Gastrocnemius medialis (tissue), 4 donors: ENCODE results near the gene PDE4D. TPM values are rescaled to one million over a fixed set of nuclear protein-coding genes. Genes with fewer than 3 reads are reported as not detected.
"Not testable (repeated sequence)": the region's sequence is repeated elsewhere in the genome, so short reads cannot be mapped to it uniquely, and the experiment has no call there.

Source experiments
- ATAC-seq, 2 donors: fragments of 150-250 bp; one replicate each; pipeline ENCODE4 v1.9.1; 2016
- DNase-seq, 2 donors: peaks; one replicate each; pipeline ENCODE4 v3.0.0-alpha.2; 2019
- H3K27ac ChIP-seq, 4 donors: fragments of 200-600 bp; sonication (generic); 1 replicate in 1 of 4; 2 replicates in 3 of 4; pipeline ENCODE4 v1.5.1; 2016 to 2018; ENCODE audit warnings: mild to moderate bottlenecking in 2 of 4, moderate library complexity in 1 of 4
- H3K27me3 ChIP-seq, 3 donors: fragments of 200-600 bp; sonication (generic) in 2 of 3; 1 replicate in 1 of 3; 2 replicates in 2 of 3; pipeline versions ENCODE4 v1.5.1 to v1.6.0; 2016 to 2019; ENCODE audit warnings: mild to moderate bottlenecking in 1 of 3, moderate library complexity in 1 of 3
- H3K36me3 ChIP-seq, 2 donors: fragments of 200-600 bp; sonication (generic) in 1 of 2; one replicate each; pipeline ENCODE4 v1.5.1; 2017 to 2018
- H3K4me1 ChIP-seq, 2 donors: fragments of 200-600 bp; sonication (generic) in 1 of 2; one replicate each; pipeline ENCODE4 v1.5.1; 2016 to 2017; ENCODE audit warnings: mild to moderate bottlenecking in 2 of 2
- H3K4me3 ChIP-seq, 4 donors: fragments of 200-600 bp; sonication (generic) in 3 of 4; 1 replicate in 1 of 4; 2 replicates in 3 of 4; pipeline ENCODE4 v1.5.1; 2016 to 2019; ENCODE audit warnings: mild to moderate bottlenecking in 2 of 4
- H3K9me3 ChIP-seq, 3 donors: fragments of 200-600 bp; sonication (generic) in 2 of 3; 1 replicate in 1 of 3; 2 replicates in 2 of 3; pipeline ENCODE4 v1.5.1; 2016 to 2019
- POLR2A ChIP-seq, 2 donors: fragments of 450-650 bp; IDR thresholded peaks; one replicate each; pipeline ENCODE4 v1.6.1; 2017; ENCODE audit warnings: antibody characterized with exemption in 2 of 2, mild to moderate bottlenecking in 2 of 2, moderate library complexity in 2 of 2
- in situ Hi-C, 4 donors: fragments of 200-750 bp; cut with MboI; loops; one replicate each; pipeline versions ENCODE4 v1.15.0 to v1.8.0; 2017; ENCODE audit warnings: low sequenced_read_pairs in 4 of 4
- intact Hi-C: fragments of 100-400 bp; cut with DNase I; formaldehyde crosslinking; loops from one replicate; pipeline ENCODE4 v1.15.1; 2023; ENCODE audit warnings: low total_unique reads
- total RNA-seq, 4 donors: library from RNA; depleted of rRNA; stranded (reverse); fragments of >200 nt; gene quantifications; one replicate each; pipeline versions ENCODE4 v1.1.0 to v1.2.3, GENCODE V29; 2016
- TF ChIP-seq, protein P1 (sequence below), 5 experiments: fragments of 450-650 bp in 3 of 5; fragments of 200-600 bp in 2 of 5; sonication (generic) in 2 of 5; IDR thresholded peaks in 4 of 5; conservative IDR thresholded peaks in 1 of 5; 1 replicate in 4 of 5; 2 replicates in 1 of 5; pipeline ENCODE4 v1.5.1; 2016 to 2019; ENCODE audit warnings: antibody characterized with exemption in 5 of 5, mild to moderate bottlenecking in 3 of 5, moderate library complexity in 3 of 5

PDE4D gene
- total RNA-seq, 4 donors from 2014 or later = 133 to 223 (median 185) TPM

GRCh38 chr5:59407967-59408366 lies 485.6 kb downstream of the PDE4D start:
- in situ Hi-C loops (no loop called here), intact Hi-C loops (no loop called here)
- Histone ChIP-seq H3K27ac (no peak overlapping the region), H3K4me3 (no peak overlapping the region), H3K4me1 (no peaks in the 10 kb centered on the region), H3K36me3 (no peaks in the 10 kb centered on the region), H3K27me3 (no peaks in the 10 kb centered on the region), H3K9me3 (no peaks in the 10 kb centered on the region)
- TF ChIP-seq POLR2A (IDR thresholded peaks at IDR 0.05) = no peak
- TF ChIP-seq, protein P1, sequence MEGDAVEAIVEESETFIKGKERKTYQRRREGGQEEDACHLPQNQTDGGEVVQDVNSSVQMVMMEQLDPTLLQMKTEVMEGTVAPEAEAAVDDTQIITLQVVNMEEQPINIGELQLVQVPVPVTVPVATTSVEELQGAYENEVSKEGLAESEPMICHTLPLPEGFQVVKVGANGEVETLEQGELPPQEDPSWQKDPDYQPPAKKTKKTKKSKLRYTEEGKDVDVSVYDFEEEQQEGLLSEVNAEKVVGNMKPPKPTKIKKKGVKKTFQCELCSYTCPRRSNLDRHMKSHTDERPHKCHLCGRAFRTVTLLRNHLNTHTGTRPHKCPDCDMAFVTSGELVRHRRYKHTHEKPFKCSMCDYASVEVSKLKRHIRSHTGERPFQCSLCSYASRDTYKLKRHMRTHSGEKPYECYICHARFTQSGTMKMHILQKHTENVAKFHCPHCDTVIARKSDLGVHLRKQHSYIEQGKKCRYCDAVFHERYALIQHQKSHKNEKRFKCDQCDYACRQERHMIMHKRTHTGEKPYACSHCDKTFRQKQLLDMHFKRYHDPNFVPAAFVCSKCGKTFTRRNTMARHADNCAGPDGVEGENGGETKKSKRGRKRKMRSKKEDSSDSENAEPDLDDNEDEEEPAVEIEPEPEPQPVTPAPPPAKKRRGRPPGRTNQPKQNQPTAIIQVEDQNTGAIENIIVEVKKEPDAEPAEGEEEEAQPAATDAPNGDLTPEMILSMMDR (IDR thresholded peaks at IDR 0.05 in 4 of 5, conservative IDR thresholded peaks at IDR 0.05 in 1 of 5) = no peak
- DNase-seq (no peak), ATAC-seq (no peak)

GRCh38 chr5:59401637-59402036 lies 491.9 kb downstream of the PDE4D start:
- Histone ChIP-seq H3K27me3 (no peaks in the 10 kb centered on the region), H3K36me3 (no peaks in the 10 kb centered on the region), H3K4me1 (no peaks in the 10 kb centered on the region), H3K4me3 (no peak overlapping the region), H3K9me3 (no peaks in the 10 kb centered on the region), H3K27ac (no peak overlapping the region)
- DNase-seq (no peak), ATAC-seq (no peak)
- intact Hi-C loops = no loop called here
- TF ChIP-seq POLR2A (IDR thresholded peaks at IDR 0.05) = no peak
- TF ChIP-seq, protein P1 (IDR thresholded peaks at IDR 0.05 in 4 of 5, conservative IDR thresholded peaks at IDR 0.05 in 1 of 5) = no peak
- in situ Hi-C loops = no loop called here

- in situ Hi-C loops = loop anchor here in 3 of 4 donors (5.0 to 25.0 kb wide), 4 partner anchors 277 to 508 kb away; no protein-coding TSS in a partner anchor
- not testable (repeated sequence) for H3K9me3 ChIP-seq, DNase-seq, H3K27me3 ChIP-seq, H3K27ac ChIP-seq, H3K36me3 ChIP-seq, H3K4me3 ChIP-seq, ATAC-seq
- peaks cover 0 to 20% of the 10 kb centered on the region in 2 donors for H3K4me1 ChIP-seq
- intact Hi-C loops = loop anchor here (5.0 kb wide), 1 partner anchor 97 kb away; no protein-coding TSS in a partner anchor
These were observed 498.6 kb downstream of the PDE4D start for GRCh38 chr5:59394956-59395355.

- Histone ChIP-seq H3K27me3 (no peaks in the 10 kb centered on the region), H3K4me3 (no peak overlapping the region), H3K27ac (no peak overlapping the region), H3K36me3 (no peaks in the 10 kb centered on the region), H3K9me3 (no peaks in the 10 kb centered on the region), H3K4me1 (peaks cover 6 to 20% of the 10 kb centered on the region in 2 donors)
- ATAC-seq (no peak), DNase-seq (no peak)
- TF ChIP-seq, protein P1 (IDR thresholded peaks at IDR 0.05 in 4 of 5, conservative IDR thresholded peaks at IDR 0.05 in 1 of 5) = no peak
- TF ChIP-seq POLR2A (IDR thresholded peaks at IDR 0.05) = no peak
- in situ Hi-C loops = loop anchor here in 3 of 4 donors (5.0 to 25.0 kb wide), 4 partner anchors 278 to 507 kb away; no protein-coding TSS in a partner anchor
- intact Hi-C loops = loop anchor here (5.0 kb wide), 1 partner anchor 98 kb away; no protein-coding TSS in a partner anchor
These were observed 499.7 kb downstream of the PDE4D start for GRCh38 chr5:59393585-59394420.

DNA sequence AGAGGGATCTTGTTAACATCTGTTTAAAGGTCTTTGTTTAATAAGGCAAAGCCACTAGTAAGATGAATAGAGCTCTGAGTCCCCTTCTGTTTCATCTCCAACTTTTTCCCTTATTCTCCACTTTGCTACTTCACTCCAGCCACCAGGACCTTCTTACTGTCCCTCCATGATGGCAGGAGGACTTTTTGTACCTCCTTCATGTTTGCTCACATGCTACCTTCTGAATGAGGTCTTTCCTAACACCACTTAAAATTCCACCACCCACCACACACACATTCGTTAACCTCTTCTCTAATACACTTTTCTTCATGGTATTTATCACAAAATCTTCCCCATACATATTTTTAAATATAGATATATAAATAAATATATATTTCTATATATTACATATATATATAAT lies 501.9 kb downstream of the PDE4D start:
- H3K27me3 ChIP-seq = no peaks in the 10 kb centered on the region
- peak overlapping the region in 2 of 4 donors; percentile 43 to 55 for H3K27ac ChIP-seq
- intact Hi-C loops (loop anchor here (2.0 to 5.0 kb wide), 2 partner anchors 101 to 273 kb away; no protein-coding TSS in a partner anchor), in situ Hi-C loops (loop anchor here in 3 of 4 donors (5.0 to 25.0 kb wide), 4 partner anchors 281 to 504 kb away; no protein-coding TSS in a partner anchor)
- no peaks in the 10 kb centered on the region for H3K36me3 ChIP-seq
- TF ChIP-seq, protein P1 (IDR thresholded peaks at IDR 0.05 in 4 of 5, conservative IDR thresholded peaks at IDR 0.05 in 1 of 5) = no peak
- TF ChIP-seq POLR2A (IDR thresholded peaks at IDR 0.05) = no peak
- DNase-seq (no peak), ATAC-seq (no peak)
- peaks cover 6 to 20% of the 10 kb centered on the region in 2 donors for H3K4me1 ChIP-seq
- no peaks in the 10 kb centered on the region for H3K9me3 ChIP-seq
- no peak overlapping the region for H3K4me3 ChIP-seq
